Measurements from ENCODE around the gene IVNS1ABP.

IVNS1ABP gene

DNA sequence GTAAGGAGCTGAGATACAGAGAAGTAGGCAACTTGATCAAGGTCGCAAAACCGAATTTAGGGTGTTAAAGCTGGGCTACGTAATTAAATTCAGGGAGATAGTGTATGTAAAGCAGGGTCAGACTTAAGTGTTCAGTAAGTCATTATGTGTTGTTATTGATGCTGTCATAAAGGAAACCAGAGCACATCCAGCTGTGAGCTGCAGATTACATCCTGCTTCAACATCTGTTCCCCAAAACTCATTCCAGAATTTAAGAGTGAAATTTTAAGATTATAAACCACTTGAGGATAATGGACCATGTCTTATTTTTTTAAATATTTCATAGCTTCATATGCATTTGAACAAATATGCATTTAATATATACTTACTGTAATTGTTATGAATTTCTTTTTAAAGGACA, 49.7 kb downstream of the IVNS1ABP start:
- H3K27ac ChIP-seq, result no peak overlapping the region
- TF ChIP-seq, protein P1, sequence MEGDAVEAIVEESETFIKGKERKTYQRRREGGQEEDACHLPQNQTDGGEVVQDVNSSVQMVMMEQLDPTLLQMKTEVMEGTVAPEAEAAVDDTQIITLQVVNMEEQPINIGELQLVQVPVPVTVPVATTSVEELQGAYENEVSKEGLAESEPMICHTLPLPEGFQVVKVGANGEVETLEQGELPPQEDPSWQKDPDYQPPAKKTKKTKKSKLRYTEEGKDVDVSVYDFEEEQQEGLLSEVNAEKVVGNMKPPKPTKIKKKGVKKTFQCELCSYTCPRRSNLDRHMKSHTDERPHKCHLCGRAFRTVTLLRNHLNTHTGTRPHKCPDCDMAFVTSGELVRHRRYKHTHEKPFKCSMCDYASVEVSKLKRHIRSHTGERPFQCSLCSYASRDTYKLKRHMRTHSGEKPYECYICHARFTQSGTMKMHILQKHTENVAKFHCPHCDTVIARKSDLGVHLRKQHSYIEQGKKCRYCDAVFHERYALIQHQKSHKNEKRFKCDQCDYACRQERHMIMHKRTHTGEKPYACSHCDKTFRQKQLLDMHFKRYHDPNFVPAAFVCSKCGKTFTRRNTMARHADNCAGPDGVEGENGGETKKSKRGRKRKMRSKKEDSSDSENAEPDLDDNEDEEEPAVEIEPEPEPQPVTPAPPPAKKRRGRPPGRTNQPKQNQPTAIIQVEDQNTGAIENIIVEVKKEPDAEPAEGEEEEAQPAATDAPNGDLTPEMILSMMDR (conservative IDR thresholded peaks at IDR 0.05; ENCODE audit: low read depth), result no peak
- ChIA-PET CTCF (interaction anchor here (0.6 kb wide), 1 partner anchor 33 kb away, joined by 5 read pairs; no protein-coding TSS in a partner anchor), POLR2A (ENCODE audit: low non-redundant PET) (no interaction called here)
- no peak for DNase-seq (ENCODE audit: low spot score)

DNA sequence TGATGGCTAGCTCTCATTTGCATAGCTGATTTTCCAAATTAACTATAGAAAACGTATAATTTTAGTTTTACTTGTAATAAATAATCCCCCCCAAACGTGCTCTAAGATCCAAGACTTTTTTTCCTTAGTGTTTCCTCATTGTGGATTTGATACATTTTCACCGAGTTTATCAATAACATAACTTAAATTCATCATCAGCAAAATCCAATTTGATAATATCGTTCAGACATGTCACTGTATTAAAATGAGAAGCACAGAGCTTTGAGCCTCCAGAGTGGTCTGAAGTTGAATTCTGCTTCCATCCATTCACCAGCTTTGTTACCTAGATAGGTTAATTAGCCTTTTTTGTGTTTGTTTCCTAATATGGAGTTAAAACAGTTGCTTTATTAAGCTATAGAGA, 51.7 kb downstream of the IVNS1ABP start:
- no peak for DNase-seq (ENCODE audit: low spot score)
- CTCF ChIA-PET, result interaction anchor here (0.6 to 0.8 kb wide), 2 partner anchors 96 to 334 kb away, joined by 3 read pairs; no protein-coding TSS in a partner anchor
- POLR2A ChIA-PET (ENCODE audit: low non-redundant PET), result no interaction called here
- TF ChIP-seq, protein P1 (conservative IDR thresholded peaks at IDR 0.05; ENCODE audit: low read depth), result no peak
- H3K27ac ChIP-seq, result no peak overlapping the region

DNA sequence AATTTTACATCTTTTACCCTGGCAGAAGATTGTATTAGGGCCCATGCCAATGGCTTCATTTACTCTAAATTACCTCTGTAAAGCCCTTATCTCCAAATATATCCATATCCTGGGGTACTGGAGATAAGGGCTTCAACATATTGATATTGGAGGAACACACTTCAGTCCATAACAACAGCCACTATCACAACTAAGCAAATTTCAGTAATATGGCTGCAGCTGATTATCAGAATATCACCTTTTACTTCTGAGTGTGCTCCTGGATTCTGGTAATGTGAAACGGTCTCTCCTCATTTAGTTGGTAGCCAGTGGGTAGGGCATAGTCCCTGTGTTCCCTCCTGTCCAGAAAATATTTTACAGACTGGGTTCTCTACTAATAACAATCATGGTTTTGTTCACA, 53.3 kb downstream of the IVNS1ABP start:
- no peak overlapping the region for H3K27ac ChIP-seq
- ChIA-PET POLR2A (ENCODE audit: low non-redundant PET) (no interaction called here), CTCF (interaction anchor here (0.7 kb wide), 2 partner anchors 56 to 281 kb away, joined by 4 to 6 read pairs; no protein-coding TSS in a partner anchor)
- TF ChIP-seq, protein P1 (conservative IDR thresholded peaks at IDR 0.05; ENCODE audit: low read depth), result no peak
- DNase-seq (ENCODE audit: low spot score), result no peak

DNA sequence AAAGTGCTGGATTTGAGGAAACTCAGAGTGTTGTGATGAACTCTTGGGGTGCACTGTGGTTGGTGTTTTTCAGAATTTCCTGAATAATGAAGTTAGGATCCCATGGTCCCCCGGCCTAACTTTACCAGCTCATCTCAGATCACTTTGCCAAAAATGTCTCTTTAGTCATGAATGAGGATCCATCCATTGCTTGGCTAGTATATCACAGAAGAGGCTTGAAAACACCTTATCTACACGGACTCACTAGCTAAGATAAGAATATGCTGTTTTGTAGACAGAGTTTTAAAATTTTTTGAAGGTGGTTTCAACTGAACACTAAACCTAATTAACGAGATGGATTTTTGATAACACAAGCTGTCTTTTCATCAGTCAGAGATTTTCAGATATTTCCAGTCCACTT, 53.8 kb downstream of the IVNS1ABP start:
- no peak for DNase-seq (ENCODE audit: low spot score)
- TF ChIP-seq, protein P1 (conservative IDR thresholded peaks at IDR 0.05; ENCODE audit: low read depth), result no peak
- no peak overlapping the region for H3K27ac ChIP-seq
- ChIA-PET POLR2A (ENCODE audit: low non-redundant PET) (no interaction called here), CTCF (interaction anchor here (0.7 kb wide), 2 partner anchors 56 to 281 kb away, joined by 4 to 6 read pairs; no protein-coding TSS in a partner anchor)

DNA sequence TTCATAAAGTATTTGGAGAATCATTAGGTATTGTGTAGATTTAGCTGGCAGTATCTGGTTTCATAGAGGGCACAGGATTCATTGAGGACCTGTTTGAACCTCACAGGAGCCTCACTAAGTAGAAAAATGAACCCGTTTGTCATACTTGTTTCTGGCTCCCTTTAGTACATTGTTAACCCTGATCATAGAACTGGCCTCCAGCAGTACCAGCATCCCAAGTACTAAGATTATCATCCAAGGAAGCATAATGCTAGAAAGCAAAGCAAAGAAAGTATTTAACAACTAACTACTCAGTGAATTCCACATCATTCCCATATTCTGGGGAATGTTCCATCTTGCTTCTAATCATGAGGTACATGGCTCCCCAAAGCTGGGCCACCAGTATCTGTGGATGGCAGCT, 54.9 kb downstream of the IVNS1ABP start:
- no peak for DNase-seq (ENCODE audit: low spot score)
- ChIA-PET CTCF (no interaction called here), POLR2A (ENCODE audit: low non-redundant PET) (no interaction called here)
- no peak overlapping the region for H3K27ac ChIP-seq
- TF ChIP-seq, protein P1 (conservative IDR thresholded peaks at IDR 0.05; ENCODE audit: low read depth), result no peak

DNA sequence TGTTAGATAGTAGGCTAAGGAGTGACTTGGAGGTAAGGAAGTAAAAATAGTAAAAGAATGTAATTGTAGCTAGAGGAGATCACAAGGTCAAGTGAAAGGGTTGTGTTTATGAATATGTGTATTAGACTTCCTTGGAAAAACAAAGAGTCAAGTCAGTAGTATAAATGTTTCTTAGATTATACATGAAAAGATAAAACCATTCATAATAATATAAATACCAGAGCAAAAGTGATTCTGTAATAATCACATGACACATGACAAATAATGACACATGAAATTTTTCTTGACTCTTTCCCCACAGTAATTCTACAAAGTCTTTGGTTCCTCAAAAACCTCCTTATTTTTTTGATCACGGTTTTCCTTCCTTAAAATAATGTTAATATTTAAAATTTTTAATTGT, 56.4 kb downstream of the IVNS1ABP start:
- CTCF ChIA-PET, result no interaction called here
- H3K27ac ChIP-seq, result no peak overlapping the region
- POLR2A ChIA-PET (ENCODE audit: low non-redundant PET), result no interaction called here
- no peak for DNase-seq (ENCODE audit: low spot score)
- TF ChIP-seq, protein P1 (conservative IDR thresholded peaks at IDR 0.05; ENCODE audit: low read depth), result no peak

DNA sequence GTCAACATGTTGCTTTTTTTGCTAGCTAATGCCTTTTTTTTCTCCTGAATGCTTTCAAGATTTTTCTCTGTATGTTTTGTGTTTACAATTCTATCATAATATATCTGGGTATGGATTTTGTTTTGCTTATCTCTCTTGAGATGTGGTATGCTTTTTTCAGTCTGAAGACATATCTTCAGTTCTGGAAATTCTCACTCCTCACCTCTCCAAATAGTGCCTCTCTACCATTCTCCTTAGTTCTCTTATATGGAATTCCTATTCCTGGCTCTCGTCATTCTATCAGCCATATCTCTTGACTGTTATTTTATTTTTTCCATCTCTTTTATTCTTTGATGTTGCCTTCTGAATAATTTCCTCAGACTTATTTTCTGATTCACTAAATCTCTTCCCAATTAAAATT, 58.4 kb downstream of the IVNS1ABP start:
- POLR2A ChIA-PET (ENCODE audit: low non-redundant PET), result no interaction called here

More for the DNA sequence above, 58.4 kb downstream of the IVNS1ABP start:
- CTCF ChIA-PET, result no interaction called here
- DNase-seq (ENCODE audit: low spot score), result no peak
- TF ChIP-seq, protein P1 (conservative IDR thresholded peaks at IDR 0.05; ENCODE audit: low read depth), result no peak
- no peak overlapping the region for H3K27ac ChIP-seq

Data from RWPE1 (cell line).